Hematopoietic multipotent progenitor cell (in vitro differentiated cells): ENCODE data around the gene PROK2. TPM values are rescaled to one million over a fixed set of nuclear protein-coding genes. Genes with fewer than 3 reads are reported as not detected.

Experiments
- DNase-seq, 3 donors: peaks; one replicate each; pipeline ENCODE4 v3.0.0-alpha.2; 2011 to 2015; ENCODE audit warnings: low read depth in 2 of 3, low spot score in 2 of 3
- total RNA-seq: library from RNA; depleted of rRNA; stranded (reverse); fragments of >200 nt; gene quantifications from one replicate; pipeline ENCODE4 v1.2.3, GENCODE V29; 2012

Gene PROK2
- 7.5 TPM for total RNA-seq

GRCh38 chr3:71784914-71785531 is at the start of gene PROK2:
TSS of gene PROK2 (minus strand) at chr3:71785148. CDS start at chr3:71785052, 96 bp downstream.
- peak in 2 of 3 donors; percentile 55 to 74 for DNase-seq

GRCh38 chr3:71831599-71831998 is 46.7 kb upstream of the PROK2 start:
- DNase-seq: no peak

- DNase-seq: no peak
These were observed 40.8 kb upstream of the PROK2 start for GRCh38 chr3:71825551-71826283.

- no peak for DNase-seq
These were observed 36.2 kb upstream of the PROK2 start for GRCh38 chr3:71821116-71821515.

- no peak for DNase-seq
These were observed 32.3 kb upstream of the PROK2 start for GRCh38 chr3:71817262-71817661.

GRCh38 chr3:71816767-71817156 is 31.8 kb upstream of the PROK2 start:
- DNase-seq: no peak

- DNase-seq: no peak
These were observed 30.6 kb upstream of the PROK2 start for GRCh38 chr3:71815340-71816067.

- DNase-seq: no peak
These were observed 28.8 kb upstream of the PROK2 start for GRCh38 chr3:71813704-71814103.

GRCh38 chr3:71813073-71813472 is 28.1 kb upstream of the PROK2 start:
- no peak for DNase-seq

GRCh38 chr3:71810056-71810455 is 25.1 kb upstream of the PROK2 start:
- no peak for DNase-seq

GRCh38 chr3:71809321-71810026 is 24.5 kb upstream of the PROK2 start:
- no peak for DNase-seq

- DNase-seq: no peak
These were observed 21.8 kb upstream of the PROK2 start for GRCh38 chr3:71806736-71807135.

GRCh38 chr3:71805691-71806090 is 20.7 kb upstream of the PROK2 start:
- DNase-seq: no peak

- DNase-seq: peak in 1 of 3 donors; percentile 80
These were observed 20.3 kb upstream of the PROK2 start for GRCh38 chr3:71805199-71805598.

GRCh38 chr3:71803248-71803647 is 18.3 kb upstream of the PROK2 start:
- no peak for DNase-seq

GRCh38 chr3:71801986-71802385 is 17.0 kb upstream of the PROK2 start:
- no peak for DNase-seq

- DNase-seq: no peak
These were observed 15.1 kb upstream of the PROK2 start for GRCh38 chr3:71800023-71800422.

- DNase-seq: no peak
These were observed 12.5 kb upstream of the PROK2 start for GRCh38 chr3:71797455-71797854.

GRCh38 chr3:71796290-71796689 is 11.3 kb upstream of the PROK2 start:
- no peak for DNase-seq

GRCh38 chr3:71791634-71792033 is 6.7 kb upstream of the PROK2 start:
- no peak for DNase-seq

- no peak for DNase-seq
These were observed 5.0 kb upstream of the PROK2 start for GRCh38 chr3:71789922-71790321.
